Measurements from ENCODE around the gene GRK7. TPM values are rescaled to one million over a fixed set of nuclear protein-coding genes. Genes with fewer than 3 reads are reported as not detected.
A peak's percentile ranks its signal among the peaks of the same experiment; 100 is the strongest.

Gene GRK7
- polyA plus RNA-seq, result under 1 TPM in 1 of 3 donors, not detected in 2; 0.03 TPM

- H3K27ac ChIP-seq (ENCODE audit: low read depth, low read length), result no peak within 1 kb of the TSS
- WGBS, 3 donors, result 87 to 97% (median 96%) methylated on average over 9 of the region's 9 CpGs
These were observed at the start of gene GRK7 for GRCh38 chr3:141763088-141763750. Gene GRK7 (plus strand): TSS chr3:141763408. CDS start chr3:141778285, 14,877 bp downstream.

- H3K27ac ChIP-seq (ENCODE audit: low read depth, low read length), result no peak overlapping the region
- 89 to 100% (median 100%) methylated on average over 1 of the region's 1 CpG for WGBS, 3 donors
These were observed 48.5 kb upstream of the GRK7 start for GRCh38 chr3:141714671-141715070.

- 90 to 92% (median 90%) methylated on average over 2 of the region's 2 CpGs for WGBS, 3 donors
These were observed 41.1 kb upstream of the GRK7 start for GRCh38 chr3:141722081-141722480.

GRCh38 chr3:141722648-141723047 is 40.6 kb upstream of the GRK7 start:
- no peak overlapping the region for H3K27ac ChIP-seq (ENCODE audit: low read depth, low read length)
- WGBS, 3 donors, result 77 to 88% (median 82%) methylated on average over 2 of the region's 2 CpGs

More at GRCh38 chr3:141722081-141722480, 41.1 kb upstream of the GRK7 start:
- no peak overlapping the region for H3K27ac ChIP-seq (ENCODE audit: low read depth, low read length)

- H3K27ac ChIP-seq (ENCODE audit: low read depth, low read length), result no peak overlapping the region
These were observed 40.0 kb upstream of the GRK7 start for GRCh38 chr3:141723255-141723654.

GRCh38 chr3:141724186-141724585 is 39.0 kb upstream of the GRK7 start:
- WGBS, 3 donors, result 94 to 96% (median 95%) methylated on average over 1 of the region's 1 CpG
- no peak overlapping the region for H3K27ac ChIP-seq (ENCODE audit: low read depth, low read length)

- no peak overlapping the region for H3K27ac ChIP-seq (ENCODE audit: low read depth, low read length)
These were observed 38.2 kb upstream of the GRK7 start for GRCh38 chr3:141725036-141725435.

GRCh38 chr3:141726483-141726882 is 36.7 kb upstream of the GRK7 start:
- WGBS, 3 donors, result 72 to 94% (median 88%) methylated on average over 1 of the region's 1 CpG
- no peak overlapping the region for H3K27ac ChIP-seq (ENCODE audit: low read depth, low read length)

More at GRCh38 chr3:141725036-141725435, 38.2 kb upstream of the GRK7 start:
- WGBS, 3 donors, result 95 to 98% (median 96%) methylated on average over 4 of the region's 4 CpGs

GRCh38 chr3:141728355-141728892 is 34.8 kb upstream of the GRK7 start:
- WGBS, 3 donors, result 80 to 90% (median 88%) methylated on average over 5 of the region's 5 CpGs
- H3K27ac ChIP-seq (ENCODE audit: low read depth, low read length), result no peak overlapping the region

- 86 to 89% (median 88%) methylated on average over 4 of the region's 4 CpGs for WGBS, 3 donors
- H3K27ac ChIP-seq (ENCODE audit: low read depth, low read length), result no peak overlapping the region
These were observed 34.0 kb upstream of the GRK7 start for GRCh38 chr3:141729240-141729639.

- H3K27ac ChIP-seq (ENCODE audit: low read depth, low read length), result no peak overlapping the region
These were observed 28.0 kb upstream of the GRK7 start for GRCh38 chr3:141735176-141735575.

GRCh38 chr3:141735770-141736465 is 27.3 kb upstream of the GRK7 start:
- 78 to 93% (median 89%) methylated on average over 7 of the region's 7 CpGs for WGBS, 3 donors
- H3K27ac ChIP-seq (ENCODE audit: low read depth, low read length), result no peak overlapping the region

- H3K27ac ChIP-seq (ENCODE audit: low read depth, low read length), result no peak overlapping the region
- 62 to 92% (median 74%) methylated on average over 10 of the region's 10 CpGs for WGBS, 3 donors
These were observed 26.1 kb upstream of the GRK7 start for GRCh38 chr3:141737093-141737492.

- peak overlapping the region; percentile 94 for H3K27ac ChIP-seq (ENCODE audit: low read depth, low read length)
- 0 to 2% (median 1%) methylated on average over 3 of the region's 3 CpGs for WGBS, 3 donors
These were observed 25.6 kb upstream of the GRK7 start for GRCh38 chr3:141737678-141738021.

GRCh38 chr3:141738022-141738890 is 25.0 kb upstream of the GRK7 start, which contains the start of gene RNF7:
Gene RNF7 (plus strand): TSS chr3:141738298. CDS start chr3:141738342, 44 bp downstream.
- H3K27ac ChIP-seq (ENCODE audit: low read depth, low read length), result peak within 1 kb of the TSS; percentile 94
- 0 to 1% (median 0%) methylated on average over 77 to 81 of the region's 81 CpGs for WGBS, 3 donors

GRCh38 chr3:141738891-141739363 is 24.3 kb upstream of the GRK7 start:
- WGBS, 3 donors, result 0% methylated on average over 11 of the region's 11 CpGs
- H3K27ac ChIP-seq (ENCODE audit: low read depth, low read length), result peak overlapping the region; percentile 29

GRCh38 chr3:141739731-141740130 is 23.5 kb upstream of the GRK7 start:
- H3K27ac ChIP-seq (ENCODE audit: low read depth, low read length), result no peak overlapping the region
- WGBS, 3 donors, result 67 to 86% (median 71%) methylated on average over 2 of the region's 2 CpGs

GRCh38 chr3:141740349-141740748 is 22.9 kb upstream of the GRK7 start:
- H3K27ac ChIP-seq (ENCODE audit: low read depth, low read length), result no peak overlapping the region

- WGBS, 3 donors, result 32 to 86% (median 84%) methylated on average over 1 of the region's 1 CpG
These were observed 19.9 kb upstream of the GRK7 start for GRCh38 chr3:141743305-141743704.

More at GRCh38 chr3:141743305-141743704, 19.9 kb upstream of the GRK7 start:
- no peak overlapping the region for H3K27ac ChIP-seq (ENCODE audit: low read depth, low read length)

Measured in adipose tissue (tissue), 3 donors.